Right ventricle myocardium inferior (tissue), 1 donor: ENCODE data around the gene PSPC1. TPM values are rescaled to one million over a fixed set of nuclear protein-coding genes. Genes with fewer than 3 reads are reported as not detected.
"Not testable (repeated sequence)": the region's sequence is repeated elsewhere in the genome, so short reads cannot be mapped to it uniquely, and the experiment has no call there.

ENCODE experiments used
- ATAC-seq: fragments of 200-7000 bp; cut with Tn5 transposase; one replicate; pipeline ENCODE4 v1.9.1; 2020; ENCODE audit warnings: mild to moderate bottlenecking, moderate library complexity
- DNase-seq: peaks from one replicate; pipeline ENCODE4 v3.0.0; 2021; ENCODE audit errors: missing footprints
- intact Hi-C: fragments of 100-400 bp; cut with DNase I; formaldehyde crosslinking; loops from one replicate; pipeline ENCODE4 v1.11.0; 2022
- total RNA-seq: library from RNA; stranded (reverse); fragmentation: NEBNext Ultra II Directional; extraction: Animal tissue kit (Norgen Biotek cat#: 25700); gene quantifications from one replicate; pipeline ENCODE4 v1.2.1, GENCODE V29; 2021
- donor health status: DM: no; HTN: yes; CAD: no; lungs with severe emphysema.

Gene PSPC1
- total RNA-seq, 1 donor from 2014 or later = 24.9 TPM

DNA sequence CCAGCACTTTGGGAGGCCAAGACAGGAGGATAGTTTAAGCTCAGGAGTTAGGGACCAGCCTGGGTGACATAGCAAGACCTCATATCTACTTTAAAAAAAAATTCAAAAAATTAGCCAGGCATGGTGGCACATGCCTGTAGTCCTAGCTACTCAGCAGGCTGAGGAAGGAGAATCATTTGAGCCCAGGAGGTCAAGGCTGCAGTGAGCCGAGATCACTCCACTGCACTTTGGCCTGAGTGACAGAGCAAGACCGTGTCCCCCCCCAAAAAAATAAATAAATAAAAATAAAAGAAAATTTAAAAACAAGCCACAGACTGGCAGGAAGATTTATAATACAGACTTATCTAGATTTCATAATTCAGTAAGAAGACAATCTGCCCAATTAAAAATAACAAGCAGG, 14.8 kb downstream of the PSPC1 start:
- ATAC-seq (no peak), DNase-seq (no peak)
- intact Hi-C loops = no loop called here

DNA sequence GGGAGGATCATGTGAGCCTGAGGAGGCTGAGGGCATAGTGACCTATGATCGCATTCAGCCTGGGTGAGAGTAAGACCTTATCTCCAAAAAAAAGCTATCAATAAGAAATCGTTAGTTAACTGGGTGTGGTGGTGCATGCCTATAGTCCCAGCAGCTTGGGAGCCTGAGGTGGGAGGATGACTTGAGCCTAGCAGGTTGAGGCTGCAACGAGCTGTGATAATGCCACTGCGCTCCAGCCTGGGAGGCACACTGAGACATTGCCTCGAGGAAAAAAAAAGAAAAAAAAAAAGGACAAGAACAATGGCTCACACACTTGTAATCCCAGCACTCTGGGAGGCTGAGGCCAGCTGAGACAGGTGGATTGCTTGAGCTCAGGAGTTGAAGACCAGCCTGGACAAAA, 16.2 kb downstream of the PSPC1 start:
- intact Hi-C loops = no loop called here
- ATAC-seq = no peak
- no peak for DNase-seq

- intact Hi-C loops = no loop called here
- no peak for DNase-seq
Measured at GRCh38 chr13:19764237-19764636, 18.5 kb downstream of the PSPC1 start.

DNA sequence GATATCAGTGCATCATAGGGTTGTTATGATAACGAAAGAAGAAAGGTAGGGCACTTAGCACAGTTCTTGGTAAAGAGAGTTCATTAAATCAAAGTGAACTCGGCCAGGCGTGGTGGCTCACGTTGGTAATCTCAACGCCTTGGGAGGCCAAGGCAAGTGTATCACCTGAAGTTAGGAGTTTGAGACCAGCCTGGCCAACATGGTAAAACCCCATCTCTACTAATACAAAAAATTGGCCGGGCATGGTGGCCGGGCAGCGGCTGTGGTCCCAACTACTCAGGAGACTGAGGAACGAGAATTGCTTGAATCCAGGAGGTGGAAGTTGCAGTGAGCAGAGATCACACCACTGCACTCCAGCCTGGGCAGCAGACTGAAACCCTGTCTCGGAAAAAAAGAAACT, 19.1 kb downstream of the PSPC1 start:
- DNase-seq = peak; percentile 54
- no peak for ATAC-seq
- intact Hi-C loops = no loop called here

More at GRCh38 chr13:19764237-19764636, 18.5 kb downstream of the PSPC1 start:
- ATAC-seq = no peak

DNA sequence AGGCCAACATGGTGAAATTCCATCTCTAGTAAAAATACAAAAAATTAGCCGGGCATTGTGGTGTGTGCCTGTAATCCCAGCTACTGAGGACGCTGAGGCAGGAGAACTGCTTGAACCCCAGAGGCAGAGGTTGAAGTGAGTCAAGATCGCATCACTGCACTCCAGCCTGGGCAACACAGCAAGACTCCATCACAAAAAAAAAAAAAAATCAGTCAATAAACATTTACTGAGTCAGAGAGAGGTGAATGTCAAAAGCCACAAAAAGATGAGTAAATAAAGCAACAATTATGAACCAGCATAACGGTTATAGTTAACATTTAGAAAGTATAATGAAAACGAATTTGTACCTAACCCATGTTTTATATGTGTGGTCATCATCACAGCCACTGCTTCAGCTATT, 23.1 kb downstream of the PSPC1 start:
- no peak for DNase-seq
- intact Hi-C loops = no loop called here
- no peak for ATAC-seq

- DNase-seq (no peak), ATAC-seq (no peak)
- intact Hi-C loops = no loop called here
Measured at GRCh38 chr13:19742643-19743042, 40.1 kb downstream of the PSPC1 start.

DNA sequence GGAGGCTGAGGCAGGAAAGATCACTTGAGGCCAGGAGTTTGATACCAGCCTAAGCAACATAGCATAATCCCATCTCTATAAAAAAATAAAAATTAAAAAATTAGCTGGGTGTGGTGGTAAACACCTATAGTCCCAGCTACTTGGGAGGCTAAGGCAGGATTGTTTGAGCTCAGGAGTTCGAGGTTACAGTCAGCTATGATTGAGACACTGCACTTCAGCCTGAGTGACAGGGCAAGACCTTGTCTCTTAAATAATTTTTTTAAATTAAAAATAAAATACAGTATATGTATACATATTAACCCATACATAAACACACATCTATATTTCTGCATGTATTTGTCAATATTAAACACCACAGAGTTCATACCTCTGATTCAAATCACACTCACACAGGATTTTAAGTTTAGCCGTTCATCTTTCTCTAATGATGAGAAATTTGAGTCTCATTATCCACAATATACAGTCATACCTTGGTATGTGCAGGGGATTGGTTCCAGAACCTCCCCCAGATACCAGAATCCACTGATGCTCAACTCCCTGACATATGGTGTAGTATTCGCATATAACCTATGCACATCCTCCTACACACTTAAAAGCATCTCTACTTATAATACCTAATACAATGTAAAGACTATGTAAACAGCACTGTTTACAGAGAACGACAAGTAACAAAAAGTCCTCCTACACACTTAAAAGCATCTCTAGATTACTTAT, 44.7 kb downstream of the PSPC1 start:
- no peak for ATAC-seq
- intact Hi-C loops = no loop called here
- no peak for DNase-seq

DNA sequence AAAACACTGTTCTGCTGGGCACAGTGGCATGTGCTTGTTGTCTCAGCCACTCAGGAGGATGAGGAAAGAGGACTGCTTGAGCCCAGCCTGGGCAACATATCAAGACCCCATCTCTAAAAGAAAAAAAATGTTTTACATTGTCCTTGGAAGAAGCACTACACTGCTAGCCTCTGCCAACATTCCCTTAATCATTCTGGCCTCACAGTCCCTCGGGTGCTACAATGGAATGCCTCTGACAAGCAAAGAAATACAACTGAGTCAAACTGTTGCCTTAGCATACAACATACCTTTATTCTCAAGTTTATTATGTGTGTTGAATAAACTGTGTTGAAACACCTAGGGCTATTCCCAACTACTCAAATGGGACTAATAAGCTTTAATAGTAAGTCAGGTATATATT, 56.1 kb downstream of the PSPC1 start:
- no peak for ATAC-seq
- no peak for DNase-seq
- intact Hi-C loops = no loop called here

- intact Hi-C loops = no loop called here
- no peak for DNase-seq
- ATAC-seq = no peak
Measured at GRCh38 chr13:19725320-19725719, 57.4 kb downstream of the PSPC1 start.

- no peak for DNase-seq
- intact Hi-C loops = no loop called here
- no peak for ATAC-seq
Measured at GRCh38 chr13:19720039-19720438, 62.7 kb downstream of the PSPC1 start.

- ATAC-seq (no peak), DNase-seq (no peak)
- intact Hi-C loops = no loop called here
Measured at GRCh38 chr13:19713186-19713965, 69.4 kb downstream of the PSPC1 start.

DNA sequence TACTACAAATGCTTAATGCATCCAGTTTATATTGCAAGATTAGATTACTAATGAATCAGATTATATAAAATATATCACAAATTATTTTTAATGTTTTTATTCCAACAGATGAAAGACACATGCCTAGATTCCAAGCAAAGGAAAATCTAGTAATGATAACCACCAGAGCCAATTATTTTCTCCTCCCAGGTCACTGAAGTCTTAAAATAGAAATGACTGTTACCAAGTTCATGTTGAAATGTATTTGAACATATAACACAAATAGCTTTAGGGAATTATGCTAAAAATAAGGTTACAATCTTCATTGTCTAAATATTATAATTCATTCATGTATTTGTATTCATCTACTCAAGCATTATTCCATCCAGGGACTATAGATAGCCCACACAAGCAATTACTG, 73.0 kb downstream of the PSPC1 start:
- DNase-seq, intact Hi-C loops, ATAC-seq: not testable (repeated sequence)

- ATAC-seq, intact Hi-C loops, DNase-seq: not testable (repeated sequence)
Measured at GRCh38 chr13:19709039-19709438, 73.7 kb downstream of the PSPC1 start.

DNA sequence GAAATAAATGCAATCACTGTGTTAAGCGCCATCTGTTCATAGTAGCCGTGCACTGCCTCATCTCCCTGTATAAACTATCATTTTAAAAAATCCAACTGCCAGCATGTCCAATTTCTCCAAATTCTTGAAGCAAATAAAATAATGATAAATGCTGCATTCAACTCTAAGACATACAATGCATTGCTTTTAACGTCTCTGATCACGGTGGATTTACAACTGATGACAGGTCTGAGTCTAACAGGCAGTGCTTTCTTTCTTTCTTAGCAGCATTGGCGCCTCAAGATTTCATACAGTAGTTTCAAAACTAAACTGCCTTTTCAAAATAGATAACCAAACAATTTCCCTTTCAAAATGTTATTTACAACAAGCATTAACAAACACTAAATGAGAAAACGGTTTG, 78.5 kb downstream of the PSPC1 start:
- intact Hi-C loops, DNase-seq, ATAC-seq: not testable (repeated sequence)

DNA sequence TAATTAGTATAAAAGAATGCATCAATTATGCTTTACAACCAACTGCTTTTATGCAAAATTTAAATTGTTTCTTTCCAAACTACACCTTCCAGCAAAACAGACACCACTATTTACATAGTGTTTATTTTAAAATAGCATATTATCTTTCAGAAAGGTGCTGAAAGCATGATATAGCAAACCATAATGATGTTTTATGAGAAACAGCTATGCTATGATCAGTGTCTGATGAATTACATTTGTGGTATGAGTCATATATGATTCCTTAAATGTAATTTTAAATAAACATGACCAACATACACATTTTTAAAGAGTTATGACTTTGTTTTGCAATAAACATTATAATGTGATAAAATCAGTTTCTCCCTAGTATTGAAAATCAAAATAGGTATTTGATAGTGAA, 81.1 kb downstream of the PSPC1 start:
- DNase-seq, intact Hi-C loops, ATAC-seq: not testable (repeated sequence)

DNA sequence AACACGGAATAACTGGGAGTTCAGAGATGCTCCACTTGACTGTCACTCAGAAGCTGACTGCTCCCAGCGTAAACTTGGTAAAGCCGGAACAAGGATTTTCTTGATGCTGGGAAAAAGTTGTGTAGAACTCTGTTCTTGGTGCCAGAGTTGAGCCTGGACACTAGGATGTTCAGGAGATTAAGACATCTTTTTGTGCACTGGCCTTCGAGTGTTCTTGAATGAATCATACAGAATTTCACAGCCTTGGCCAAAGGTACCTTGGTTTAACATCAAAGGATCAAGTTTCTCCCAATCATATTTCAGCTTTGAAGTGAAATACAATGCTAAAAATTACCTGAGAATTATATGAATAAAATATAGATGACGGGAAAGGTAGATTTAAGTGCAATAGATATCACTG, 81.8 kb downstream of the PSPC1 start:
- DNase-seq, intact Hi-C loops, ATAC-seq: not testable (repeated sequence)

DNA sequence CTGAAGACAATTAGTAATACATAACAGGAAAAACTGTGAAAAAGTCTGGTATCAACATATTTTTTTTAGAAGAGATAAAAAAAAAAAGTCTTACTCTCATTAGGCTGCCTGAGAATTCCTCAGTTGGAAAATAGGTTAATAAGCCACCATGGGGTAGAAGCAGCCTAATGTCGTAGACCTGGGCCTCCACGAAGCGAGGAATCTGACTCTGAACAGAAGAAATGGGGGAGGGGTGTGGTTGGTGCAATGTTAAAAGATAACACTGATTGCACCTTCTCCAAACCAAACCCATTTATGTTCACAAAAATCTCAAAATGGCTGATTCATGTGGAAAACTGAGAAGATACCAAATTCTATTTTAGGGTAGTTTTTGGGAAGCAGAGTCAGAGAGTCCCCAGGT, 86.9 kb downstream of the PSPC1 start:
- no peak for ATAC-seq

DNA sequence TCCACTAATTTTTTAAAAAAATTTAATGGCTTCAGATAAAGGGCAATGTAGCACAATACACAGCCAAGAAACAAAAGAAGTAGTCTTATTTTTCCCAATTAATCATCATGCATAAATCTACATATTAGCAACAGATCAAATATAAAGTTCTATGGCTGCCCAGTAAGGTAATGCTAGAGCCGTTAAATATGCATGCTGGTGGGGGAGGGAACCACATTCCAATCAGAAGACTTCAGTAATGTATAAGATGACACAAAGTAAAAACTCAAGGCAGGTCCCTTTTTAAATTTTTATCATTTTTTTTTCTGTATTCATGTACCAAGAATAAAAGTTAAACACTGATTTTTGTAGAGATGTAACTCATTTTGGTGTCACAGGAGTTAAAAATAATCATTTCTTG, 87.3 kb downstream of the PSPC1 start:
- DNase-seq (no peak), ATAC-seq (no peak)
- intact Hi-C loops = no loop called here

More for the DNA sequence above, 86.9 kb downstream of the PSPC1 start:
- DNase-seq = no peak
- intact Hi-C loops = no loop called here

DNA sequence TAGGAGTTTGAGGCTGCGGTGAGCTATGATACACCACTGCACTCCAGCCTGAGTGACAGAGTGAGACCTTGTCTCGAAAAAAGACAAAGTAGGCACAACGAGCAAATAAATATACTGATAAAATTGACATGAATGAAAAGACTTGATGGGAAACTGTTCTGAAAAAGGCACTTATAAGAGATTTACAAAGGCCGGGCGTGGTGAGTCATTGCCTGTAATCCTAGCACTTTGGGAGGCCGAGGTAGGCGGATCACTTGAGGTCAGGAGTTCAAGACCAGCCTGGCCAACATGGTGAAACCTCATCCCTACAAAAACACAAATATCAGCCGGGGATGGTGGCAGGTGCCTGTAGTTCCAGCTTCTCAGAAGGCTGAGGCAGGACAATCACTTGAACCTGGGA, 91.3 kb downstream of the PSPC1 start:
- DNase-seq, intact Hi-C loops, ATAC-seq: not testable (repeated sequence)

- ATAC-seq (no peak), DNase-seq (no peak)
- intact Hi-C loops = no loop called here
Measured at GRCh38 chr13:19685437-19685836, 97.3 kb downstream of the PSPC1 start.
